ENCODE data around the gene LAGE3. TPM values are rescaled to one million over a fixed set of nuclear protein-coding genes. Genes with fewer than 3 reads are reported as not detected.

The LAGE3 gene
- total RNA-seq, 1 donor from 2014 or later = 20.0 TPM

DNA sequence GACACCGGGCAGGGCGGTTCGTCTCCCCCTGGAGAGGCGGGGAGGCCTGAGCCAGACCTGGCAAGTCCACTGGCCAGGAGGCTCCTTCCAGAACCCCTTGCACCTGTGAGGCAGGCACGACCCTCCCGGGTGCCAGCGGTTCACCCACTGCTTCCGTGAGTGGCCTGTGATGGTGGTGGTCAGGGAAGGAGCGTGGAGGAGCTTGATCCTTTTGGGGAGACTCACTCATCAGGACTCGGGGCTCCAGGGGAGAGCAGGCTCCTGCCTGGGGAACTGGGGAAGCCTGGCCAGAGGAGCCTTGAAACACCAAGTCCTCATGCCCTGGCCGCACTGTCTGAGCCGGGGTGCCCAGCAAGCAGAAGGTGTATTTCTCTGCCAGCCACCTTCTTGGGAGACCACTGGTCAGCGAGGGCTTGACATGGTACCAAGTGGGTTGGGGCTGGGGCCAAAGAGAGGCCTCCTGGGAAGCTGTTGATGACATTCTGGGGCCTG lies 34.3 kb downstream of the LAGE3 start:
- no peak for TF ChIP-seq EZH2 (IDR thresholded peaks at IDR 0.05; ENCODE audit: insufficient read depth, low read length)
- TF ChIP-seq, protein P1, sequence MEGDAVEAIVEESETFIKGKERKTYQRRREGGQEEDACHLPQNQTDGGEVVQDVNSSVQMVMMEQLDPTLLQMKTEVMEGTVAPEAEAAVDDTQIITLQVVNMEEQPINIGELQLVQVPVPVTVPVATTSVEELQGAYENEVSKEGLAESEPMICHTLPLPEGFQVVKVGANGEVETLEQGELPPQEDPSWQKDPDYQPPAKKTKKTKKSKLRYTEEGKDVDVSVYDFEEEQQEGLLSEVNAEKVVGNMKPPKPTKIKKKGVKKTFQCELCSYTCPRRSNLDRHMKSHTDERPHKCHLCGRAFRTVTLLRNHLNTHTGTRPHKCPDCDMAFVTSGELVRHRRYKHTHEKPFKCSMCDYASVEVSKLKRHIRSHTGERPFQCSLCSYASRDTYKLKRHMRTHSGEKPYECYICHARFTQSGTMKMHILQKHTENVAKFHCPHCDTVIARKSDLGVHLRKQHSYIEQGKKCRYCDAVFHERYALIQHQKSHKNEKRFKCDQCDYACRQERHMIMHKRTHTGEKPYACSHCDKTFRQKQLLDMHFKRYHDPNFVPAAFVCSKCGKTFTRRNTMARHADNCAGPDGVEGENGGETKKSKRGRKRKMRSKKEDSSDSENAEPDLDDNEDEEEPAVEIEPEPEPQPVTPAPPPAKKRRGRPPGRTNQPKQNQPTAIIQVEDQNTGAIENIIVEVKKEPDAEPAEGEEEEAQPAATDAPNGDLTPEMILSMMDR (IDR thresholded peaks at IDR 0.05; ENCODE audit: insufficient read depth, low read depth, low read length) = no peak
- peak overlapping the region; percentile 64 for H3K4me3 ChIP-seq (ENCODE audit: insufficient read depth, low read depth, low read length)
- Mint-ChIP-seq H3K4me3 (ENCODE audit: unreplicated experiment) (peak overlapping the region; percentile 73), H3K9me3 (ENCODE audit: unreplicated experiment) (no peaks in the 10 kb centered on the region), H3K4me1 (ENCODE audit: low read depth, unreplicated experiment) (no peaks in the 10 kb centered on the region), H3K27me3 (ENCODE audit: low read depth, unreplicated experiment) (no peaks in the 10 kb centered on the region), H3K36me3 (ENCODE audit: low read depth, unreplicated experiment) (peaks cover 1% of the 10 kb centered on the region), H3K27ac (ENCODE audit: unreplicated experiment) (no peak overlapping the region)
- peaks cover 49% of the 10 kb centered on the region for H3K79me2 ChIP-seq (ENCODE audit: insufficient read depth, low read length)
- peak overlapping the region; percentile 82 for H3K9ac ChIP-seq (ENCODE audit: low read length)
- H3K4me1 ChIP-seq (ENCODE audit: insufficient read depth, low read length) = peaks cover 17% of the 10 kb centered on the region
- H4K20me1 ChIP-seq (ENCODE audit: insufficient read depth, low read length) = peaks cover 36% of the 10 kb centered on the region
- H3K4me2 ChIP-seq (ENCODE audit: low read length) = peak overlapping the region; percentile 87
- peaks cover 4% of the 10 kb centered on the region for H3K36me3 ChIP-seq (ENCODE audit: insufficient read depth, low read length)
- FAIRE-seq = no peak
- no peaks in the 10 kb centered on the region for H3K27me3 ChIP-seq (ENCODE audit: insufficient read depth, low read length)
- H2AFZ ChIP-seq (ENCODE audit: low read depth, low read length) = no peak overlapping the region
- peak overlapping the region; percentile 53 for H3K27ac ChIP-seq (ENCODE audit: low read depth, low read length)
- no peaks in the 10 kb centered on the region for H3K9me3 ChIP-seq (ENCODE audit: insufficient read depth, low read depth, low read length)
- no peak for DNase-seq (ENCODE audit: low read depth)

DNA sequence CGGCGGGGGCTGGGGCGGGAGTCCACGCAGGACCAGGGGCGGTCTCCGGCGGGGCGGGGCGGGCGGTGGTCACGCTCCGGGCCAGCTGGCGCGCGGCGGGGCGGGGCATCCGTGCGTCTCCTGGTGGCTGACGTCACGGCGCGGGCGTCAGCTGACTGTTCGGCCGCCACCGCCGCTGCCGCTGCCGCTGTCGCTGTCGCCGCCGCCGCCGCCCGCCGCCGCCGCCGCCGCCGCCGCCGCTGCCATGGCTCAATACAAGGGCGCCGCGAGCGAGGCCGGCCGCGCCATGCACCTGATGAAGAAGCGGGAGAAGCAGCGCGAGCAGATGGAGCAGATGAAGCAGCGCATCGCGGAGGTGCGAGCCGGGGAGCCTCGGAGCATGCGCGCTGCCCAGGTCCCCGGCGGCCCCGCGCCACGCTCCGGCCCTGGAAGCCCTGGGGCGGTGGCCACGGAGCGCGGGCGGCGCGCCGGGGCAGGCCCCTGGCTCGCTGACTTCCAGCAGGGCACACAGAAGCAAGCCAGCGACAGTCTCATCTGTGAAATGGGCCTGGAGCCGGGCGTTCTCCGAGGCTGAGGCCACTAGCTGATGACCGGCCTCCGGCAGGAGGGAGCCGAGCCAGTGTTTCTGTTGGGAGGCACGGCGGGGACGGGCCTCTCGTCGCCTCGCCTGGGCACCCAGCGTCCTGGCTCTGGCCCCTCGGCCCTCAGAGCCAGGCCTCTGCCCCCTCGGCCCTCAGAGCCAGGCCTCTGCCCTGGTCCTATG lies 34.9 kb downstream of the LAGE3 start, which contains the start of gene FAM50A:
Gene FAM50A, plus strand, starts transcription at position 150 of the 763 bp plus-strand sequence. Its CDS starts 95 bp downstream, at position 245.
- peak within 1 kb of the TSS; percentile 53 for H3K27ac ChIP-seq (ENCODE audit: low read depth, low read length)
- H3K4me3 Mint-ChIP-seq (ENCODE audit: unreplicated experiment) = peak within 1 kb of the TSS; percentile 76
- TF ChIP-seq EZH2 (IDR thresholded peaks at IDR 0.05; ENCODE audit: insufficient read depth, low read length) = no peak
- TF ChIP-seq, protein P1 (IDR thresholded peaks at IDR 0.05; ENCODE audit: insufficient read depth, low read depth, low read length) = no peak
- H3K9me3 ChIP-seq (ENCODE audit: insufficient read depth, low read depth, low read length) = no peaks in the 10 kb centered on the region
- peak within 1 kb of the TSS; percentile 82 for H3K9ac ChIP-seq (ENCODE audit: low read length)
- H3K27me3 ChIP-seq (ENCODE audit: insufficient read depth, low read length) = no peaks in the 10 kb centered on the region
- DNase-seq (ENCODE audit: low read depth) (peak; percentile 15), FAIRE-seq (peak; percentile 52)
- peaks cover 1% of the 10 kb centered on the region for H3K36me3 Mint-ChIP-seq (ENCODE audit: low read depth, unreplicated experiment)
- peaks cover 43% of the 10 kb centered on the region for H4K20me1 ChIP-seq (ENCODE audit: insufficient read depth, low read length)
- peaks cover 4% of the 10 kb centered on the region for H3K36me3 ChIP-seq (ENCODE audit: insufficient read depth, low read length)
- peak within 1 kb of the TSS; percentile 87 for H3K4me2 ChIP-seq (ENCODE audit: low read length)
- peaks cover 17% of the 10 kb centered on the region for H3K4me1 ChIP-seq (ENCODE audit: insufficient read depth, low read length)
- H3K27ac Mint-ChIP-seq (ENCODE audit: unreplicated experiment) = peak within 1 kb of the TSS; percentile 80
- no peaks in the 10 kb centered on the region for H3K4me1 Mint-ChIP-seq (ENCODE audit: low read depth, unreplicated experiment)
- H3K9me3 Mint-ChIP-seq (ENCODE audit: unreplicated experiment) = no peaks in the 10 kb centered on the region
- H3K27me3 Mint-ChIP-seq (ENCODE audit: low read depth, unreplicated experiment) = no peaks in the 10 kb centered on the region
- H3K79me2 ChIP-seq (ENCODE audit: insufficient read depth, low read length) = peaks cover 55% of the 10 kb centered on the region
- peak within 1 kb of the TSS; percentile 26 for H2AFZ ChIP-seq (ENCODE audit: low read depth, low read length)
- peak within 1 kb of the TSS; percentile 64 for H3K4me3 ChIP-seq (ENCODE audit: insufficient read depth, low read depth, low read length)
